ENCODE measurements around the gene MASTL. TPM values are rescaled to one million over a fixed set of nuclear protein-coding genes. Genes with fewer than 3 reads are reported as not detected.

MASTL gene
- total RNA-seq, 1 experiment from 2014 or later: 13.8 TPM

DNA sequence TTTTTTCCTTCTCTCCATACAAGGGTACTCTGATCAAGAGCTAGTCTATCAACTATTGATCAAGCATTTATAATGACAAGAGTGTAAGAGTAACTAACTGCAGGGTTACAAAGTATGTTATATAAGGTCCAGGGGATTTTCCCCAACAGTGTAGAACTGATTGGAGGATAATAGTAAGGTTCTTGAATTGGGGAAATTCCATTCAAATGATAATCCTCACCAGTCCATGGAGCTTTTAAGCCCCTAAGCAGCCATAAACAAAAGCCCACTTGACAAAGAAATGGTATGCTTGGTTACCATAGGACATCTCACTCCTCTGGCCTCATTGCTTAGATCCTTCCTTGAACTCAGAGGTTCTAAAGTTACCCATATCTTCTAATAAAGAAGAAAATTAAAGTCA is 9.2 kb upstream of the MASTL start:
- BruUV-seq (replicated peaks): no TSS peak
- Histone ChIP-seq H3K9me3 (ENCODE audit: control insufficient read depth in 1 of 2, insufficient read depth in 1 of 2, low read depth in 1 of 2, low read length in 2 of 2) (no peaks in the 10 kb centered on the region), H3K36me3 (ENCODE audit: control insufficient read depth in 1 of 2, insufficient read depth in 2 of 2, low read length in 2 of 2) (peaks cover 49 to 51% of the 10 kb centered on the region in 2 experiments; a peak in 3 of 4 replicates), H3K9me2 (ENCODE audit: insufficient read depth) (no peaks in the 10 kb centered on the region), H4K20me1 (ENCODE audit: insufficient read depth) (peaks cover 16% of the 10 kb centered on the region; the same call in 1 of the 2 replicates), H3K4me1 (ENCODE audit: control insufficient read depth in 1 of 2, insufficient read depth in 2 of 2, low read length in 2 of 2) (no peaks in the 10 kb centered on the region), H3K79me2 (ENCODE audit: insufficient read depth, low read length) (peaks cover 97% of the 10 kb centered on the region), H3K4me3 (replicated peaks in 1 of 2; ENCODE audit: low read depth in 1 of 2, low read length in 2 of 2) (no peak overlapping the region), H3K27me3 (ENCODE audit: insufficient read depth, low read length) (no peaks in the 10 kb centered on the region), H3K9ac (ENCODE audit: low read length) (no peak overlapping the region), H3K4me2 (ENCODE audit: low read length) (no peak overlapping the region), H3K27ac (ENCODE audit: low read depth, low read length) (no peak overlapping the region), H2AFZ (ENCODE audit: low read depth, low read length, poor library complexity, severe bottlenecking) (no peak overlapping the region)
- ATAC-seq: no peak
- ChIA-PET POLR2A (interaction anchor here (0.8 kb wide), 1 partner anchor 8 kb away, joined by 3 read pairs; the partner anchor contains the start of gene YME1L1), RAD21 (ENCODE audit: low non-redundant PET in 1 of 2, low total read pairs in 2 of 2, uncharacterized antibody in 2 of 2, unreplicated experiment in 2 of 2) (no interaction called here), CTCF (no interaction called here)
- intact Hi-C loops (cut with micrococcal nuclease): no loop called here
- no peak for DNase-seq (ENCODE audit: low read depth, low spot score)
- TF ChIP-seq, protein P1, sequence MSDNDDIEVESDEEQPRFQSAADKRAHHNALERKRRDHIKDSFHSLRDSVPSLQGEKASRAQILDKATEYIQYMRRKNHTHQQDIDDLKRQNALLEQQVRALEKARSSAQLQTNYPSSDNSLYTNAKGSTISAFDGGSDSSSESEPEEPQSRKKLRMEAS (IDR thresholded peaks at IDR 0.05): no peak
- TF ChIP-seq, protein P2, sequence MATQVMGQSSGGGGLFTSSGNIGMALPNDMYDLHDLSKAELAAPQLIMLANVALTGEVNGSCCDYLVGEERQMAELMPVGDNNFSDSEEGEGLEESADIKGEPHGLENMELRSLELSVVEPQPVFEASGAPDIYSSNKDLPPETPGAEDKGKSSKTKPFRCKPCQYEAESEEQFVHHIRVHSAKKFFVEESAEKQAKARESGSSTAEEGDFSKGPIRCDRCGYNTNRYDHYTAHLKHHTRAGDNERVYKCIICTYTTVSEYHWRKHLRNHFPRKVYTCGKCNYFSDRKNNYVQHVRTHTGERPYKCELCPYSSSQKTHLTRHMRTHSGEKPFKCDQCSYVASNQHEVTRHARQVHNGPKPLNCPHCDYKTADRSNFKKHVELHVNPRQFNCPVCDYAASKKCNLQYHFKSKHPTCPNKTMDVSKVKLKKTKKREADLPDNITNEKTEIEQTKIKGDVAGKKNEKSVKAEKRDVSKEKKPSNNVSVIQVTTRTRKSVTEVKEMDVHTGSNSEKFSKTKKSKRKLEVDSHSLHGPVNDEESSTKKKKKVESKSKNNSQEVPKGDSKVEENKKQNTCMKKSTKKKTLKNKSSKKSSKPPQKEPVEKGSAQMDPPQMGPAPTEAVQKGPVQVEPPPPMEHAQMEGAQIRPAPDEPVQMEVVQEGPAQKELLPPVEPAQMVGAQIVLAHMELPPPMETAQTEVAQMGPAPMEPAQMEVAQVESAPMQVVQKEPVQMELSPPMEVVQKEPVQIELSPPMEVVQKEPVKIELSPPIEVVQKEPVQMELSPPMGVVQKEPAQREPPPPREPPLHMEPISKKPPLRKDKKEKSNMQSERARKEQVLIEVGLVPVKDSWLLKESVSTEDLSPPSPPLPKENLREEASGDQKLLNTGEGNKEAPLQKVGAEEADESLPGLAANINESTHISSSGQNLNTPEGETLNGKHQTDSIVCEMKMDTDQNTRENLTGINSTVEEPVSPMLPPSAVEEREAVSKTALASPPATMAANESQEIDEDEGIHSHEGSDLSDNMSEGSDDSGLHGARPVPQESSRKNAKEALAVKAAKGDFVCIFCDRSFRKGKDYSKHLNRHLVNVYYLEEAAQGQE (IDR thresholded peaks at IDR 0.05; ENCODE audit: low read depth): no peak
- TF ChIP-seq CTCF (IDR thresholded peaks at IDR 0.05 in 2 of 3, conservative IDR thresholded peaks at IDR 0.05 in 1 of 3; ENCODE audit: borderline replicate concordance in 1 of 3, insufficient read depth in 1 of 3, low read depth in 2 of 3, low read length in 2 of 3) (no peak), POLR2AphosphoS5 (IDR thresholded peaks at IDR 0.05; ENCODE audit: low read depth, low read length) (no peak), CEBPB (IDR thresholded peaks at IDR 0.05; ENCODE audit: low read depth) (no peak), EGR1 (IDR thresholded peaks at IDR 0.05; ENCODE audit: low read depth) (no peak), FOSL1 (IDR thresholded peaks at IDR 0.05; ENCODE audit: low read depth) (no peak), YY1 (IDR thresholded peaks at IDR 0.05; ENCODE audit: extremely low read depth, insufficient replicate concordance, low read depth, low read length) (no peak), EZH2 (IDR thresholded peaks at IDR 0.05) (no peak), CBX3 (IDR thresholded peaks at IDR 0.05; ENCODE audit: low read depth) (no peak), JUND (IDR thresholded peaks at IDR 0.05) (no peak), ZFX (IDR thresholded peaks at IDR 0.05) (no peak), ZNF274 (IDR thresholded peaks at IDR 0.05; ENCODE audit: low read depth, low read length) (no peak), SIN3A (IDR thresholded peaks at IDR 0.05; ENCODE audit: low read depth) (no peak), RAD21 (IDR thresholded peaks at IDR 0.05; ENCODE audit: low read depth) (no peak), ATF3 (IDR thresholded peaks at IDR 0.05) (no peak)

All from HCT116 (cell line).